Fibroblast of skin of left quadriceps (primary cell): ENCODE measurements around the gene ZMYND19.
"Not testable (repeated sequence)": the region's sequence is repeated elsewhere in the genome, so short reads cannot be mapped to it uniquely, and the experiment has no call there.

ENCODE experiments used
- DNase-seq, 2 experiments: peaks; one replicate each; pipeline ENCODE4 v3.0.0-alpha.2; 2013; ENCODE audit warnings: low read depth in 2 of 2

ZMYND19 gene

GRCh38 chr9:137614631-137615386, 24.5 kb upstream of the ZMYND19 start:
- no peak for DNase-seq

DNA sequence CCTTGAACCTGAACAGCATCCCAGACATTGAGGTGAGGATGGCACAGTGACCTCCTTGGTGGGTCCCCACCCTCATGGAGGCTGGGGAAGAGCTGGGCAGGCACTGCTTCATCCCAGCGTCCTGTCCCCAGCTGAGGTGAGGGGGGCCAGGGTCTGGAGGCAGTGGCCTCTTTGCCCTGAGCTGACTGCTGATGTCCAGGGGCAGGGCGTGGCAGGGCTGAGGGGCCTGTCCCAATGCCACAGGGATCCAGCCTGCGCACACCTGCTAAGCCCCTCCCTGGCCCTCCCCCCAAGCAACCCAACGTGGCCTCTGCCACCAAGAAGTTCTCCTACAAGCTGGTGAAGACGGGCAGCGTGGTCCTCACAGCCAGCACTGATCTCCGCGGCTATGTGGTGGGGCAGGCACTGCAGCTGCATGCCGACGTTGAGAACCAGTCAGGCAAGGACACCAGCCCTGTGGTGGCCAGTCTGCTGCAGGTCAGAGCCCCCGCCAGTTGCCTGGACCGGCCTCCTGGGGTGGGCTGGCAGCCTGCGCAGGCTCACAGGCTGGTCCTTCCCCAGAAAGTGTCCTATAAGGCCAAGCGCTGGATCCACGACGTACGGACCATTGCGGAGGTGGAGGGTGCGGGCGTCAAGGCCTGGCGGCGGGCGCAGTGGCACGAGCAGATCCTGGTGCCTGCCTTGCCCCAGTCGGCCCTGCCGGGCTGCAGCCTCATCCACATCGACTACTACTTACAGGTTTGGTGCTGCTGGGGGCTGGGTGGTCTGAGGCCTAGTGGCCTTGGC, 23.6 kb upstream of the ZMYND19 start:
- DNase-seq = no peak

- no peak for DNase-seq
These were observed 22.9 kb upstream of the ZMYND19 start for GRCh38 chr9:137613259-137613658.

DNA sequence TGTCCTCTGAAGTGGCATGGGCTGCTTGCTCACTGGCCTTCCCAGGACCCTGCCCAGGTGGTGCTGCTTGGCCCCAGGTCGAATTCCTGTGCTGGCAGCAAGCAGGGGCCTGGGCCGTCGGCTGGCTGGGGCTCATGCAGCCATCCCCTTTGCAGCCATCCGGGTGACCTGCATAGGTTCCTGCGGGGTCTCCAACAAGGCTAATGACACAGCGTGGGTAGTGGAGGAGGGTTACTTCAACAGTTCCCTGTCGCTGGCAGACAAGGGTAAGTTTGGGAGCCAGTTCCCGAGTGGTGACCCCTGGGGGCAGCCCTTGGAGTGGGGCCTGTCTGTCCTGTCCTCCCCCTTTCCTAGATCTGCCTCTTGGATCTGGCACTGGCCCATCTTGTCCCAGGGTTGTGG, 22.4 kb upstream of the ZMYND19 start:
- DNase-seq = no peak

- DNase-seq = no peak
These were observed 21.6 kb upstream of the ZMYND19 start for GRCh38 chr9:137611623-137612609.

- no peak for DNase-seq
These were observed 20.6 kb upstream of the ZMYND19 start for GRCh38 chr9:137610944-137611343.

GRCh38 chr9:137607141-137607857, 17.0 kb upstream of the ZMYND19 start:
- no peak for DNase-seq

DNA sequence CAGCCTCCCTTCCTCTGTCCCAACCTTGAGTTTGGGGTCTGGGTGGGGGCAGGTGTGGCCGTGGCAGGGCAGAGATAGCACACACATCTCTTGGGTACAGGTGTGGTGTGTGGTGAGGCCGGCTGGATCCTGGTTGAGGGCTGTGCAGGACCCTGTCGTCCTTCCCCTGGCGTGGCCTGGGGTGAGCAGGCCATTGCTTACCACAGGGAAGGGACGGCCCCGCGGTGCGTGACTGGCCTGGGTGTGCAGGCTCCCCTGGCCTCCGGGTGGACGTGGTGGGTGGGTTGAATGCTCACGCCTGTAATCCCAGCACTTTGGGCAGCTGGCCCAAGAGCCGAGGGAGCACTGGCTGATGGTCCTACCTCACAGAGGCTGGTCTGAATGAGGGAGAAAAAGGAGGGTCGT, 16.4 kb upstream of the ZMYND19 start:
- DNase-seq = no peak

DNA sequence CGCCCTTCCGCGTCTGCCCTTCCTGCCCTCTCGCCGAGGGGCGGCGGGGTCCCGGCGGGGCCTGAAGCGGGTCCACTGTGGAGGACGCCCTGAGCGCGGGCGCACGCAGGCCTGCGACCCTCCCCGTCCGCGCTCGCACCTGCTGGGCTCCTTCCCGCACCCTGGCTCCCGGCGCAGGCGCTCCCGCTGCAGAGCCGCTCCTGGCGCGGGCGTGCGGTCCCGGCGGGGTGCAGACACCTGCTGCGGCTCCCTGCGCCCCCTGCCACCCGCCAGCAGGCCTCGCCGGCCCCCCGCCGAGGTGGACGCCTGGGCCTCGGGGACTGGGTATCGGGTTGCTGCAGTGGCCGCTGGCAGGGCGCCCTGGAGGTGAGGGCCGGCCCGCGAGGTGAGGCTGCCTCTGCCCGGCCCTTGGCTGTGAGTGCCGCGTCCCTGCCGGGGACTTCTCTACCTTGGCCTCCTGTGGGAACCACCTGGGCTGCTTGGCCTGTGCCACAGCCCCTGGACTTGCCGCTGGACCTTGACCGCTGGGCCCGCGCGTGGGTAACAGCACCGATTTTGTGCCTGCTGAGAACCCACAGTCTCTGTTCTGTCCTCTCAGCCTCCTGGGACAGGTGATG, 15.8 kb upstream of the ZMYND19 start:
- DNase-seq = no peak

GRCh38 chr9:137605121-137606004, 15.1 kb upstream of the ZMYND19 start, which contains the start of gene ARRDC1:
TSS of gene ARRDC1 (plus strand) at chr9:137605686. CDS start at chr9:137605718, 32 bp downstream.
- DNase-seq = peak; percentile 72 to 75

DNA sequence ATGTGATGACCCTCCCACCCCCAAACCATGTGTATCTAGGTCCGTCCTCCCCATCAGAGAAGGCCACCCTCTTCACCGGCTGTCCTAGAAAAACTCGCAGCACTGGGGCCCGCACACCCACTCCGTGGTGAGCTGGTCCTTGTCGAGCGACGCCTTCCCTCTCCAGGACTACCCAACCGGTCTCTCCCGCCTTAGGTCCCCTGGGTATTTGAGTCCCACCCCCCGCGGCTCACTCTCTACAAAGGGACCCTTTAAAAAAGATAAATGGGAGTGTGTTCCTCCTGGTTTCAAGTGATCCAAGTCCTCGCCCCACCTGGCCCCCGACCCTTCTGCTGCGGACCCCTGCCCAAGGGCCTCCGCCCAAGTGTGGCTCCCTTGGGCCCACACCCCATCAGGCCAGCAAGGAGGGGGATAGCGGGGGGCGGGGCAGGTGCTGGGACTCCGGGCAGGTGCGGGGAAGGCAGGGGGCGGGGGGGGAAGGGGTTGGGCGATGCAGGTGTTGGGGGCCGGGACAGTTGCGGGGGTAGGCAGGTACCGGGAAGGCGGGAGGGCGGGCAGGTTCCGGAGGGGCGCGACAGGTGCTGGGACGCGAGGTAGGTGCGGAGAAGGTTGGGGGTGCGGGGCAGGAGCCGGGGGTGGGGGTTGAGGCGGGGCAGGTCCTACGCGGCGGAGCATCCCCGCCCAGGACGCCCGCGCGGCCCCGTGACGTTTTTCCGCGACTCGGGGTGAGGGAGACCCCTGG, 14.2 kb upstream of the ZMYND19 start:
- no peak for DNase-seq

DNA sequence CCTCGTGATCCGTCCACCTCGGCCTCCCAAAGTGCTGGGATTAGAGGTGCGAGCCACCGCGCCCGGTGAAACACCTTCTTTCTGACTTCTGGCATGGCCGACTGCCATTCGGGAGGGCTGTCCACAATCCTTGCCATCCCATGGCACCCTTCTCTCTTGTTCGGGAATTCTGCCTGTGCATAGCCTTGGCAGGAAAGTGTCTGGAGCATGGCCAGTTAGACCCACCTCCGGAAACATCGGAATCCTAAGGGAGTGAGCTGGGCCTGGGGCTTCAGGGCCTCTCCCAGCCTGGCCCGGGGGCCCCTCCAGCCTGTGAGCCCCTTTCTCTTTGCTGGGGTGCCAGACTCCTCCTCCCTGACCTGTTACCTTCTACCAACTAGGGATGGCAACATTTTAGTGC, 13.6 kb upstream of the ZMYND19 start:
- no peak for DNase-seq

DNA sequence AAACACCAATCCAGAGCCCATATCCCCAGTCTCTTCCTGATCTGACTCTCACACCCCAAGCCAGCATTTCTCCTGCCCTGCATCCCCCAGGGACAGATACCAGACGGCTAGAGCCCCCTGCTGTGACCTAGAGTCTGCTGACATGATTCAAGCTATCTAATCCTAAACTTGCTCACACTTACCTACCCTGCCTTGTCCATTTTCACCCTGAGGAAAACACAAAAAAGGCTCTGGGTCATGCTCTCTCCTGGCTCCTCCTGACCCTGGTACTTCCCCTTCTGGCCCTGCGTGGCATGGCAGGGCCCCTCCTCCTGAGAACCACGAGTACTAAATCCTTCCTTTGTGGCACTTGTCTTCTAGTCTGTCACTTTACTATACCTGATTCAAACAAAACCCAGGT, 12.3 kb upstream of the ZMYND19 start:
- no peak for DNase-seq

DNA sequence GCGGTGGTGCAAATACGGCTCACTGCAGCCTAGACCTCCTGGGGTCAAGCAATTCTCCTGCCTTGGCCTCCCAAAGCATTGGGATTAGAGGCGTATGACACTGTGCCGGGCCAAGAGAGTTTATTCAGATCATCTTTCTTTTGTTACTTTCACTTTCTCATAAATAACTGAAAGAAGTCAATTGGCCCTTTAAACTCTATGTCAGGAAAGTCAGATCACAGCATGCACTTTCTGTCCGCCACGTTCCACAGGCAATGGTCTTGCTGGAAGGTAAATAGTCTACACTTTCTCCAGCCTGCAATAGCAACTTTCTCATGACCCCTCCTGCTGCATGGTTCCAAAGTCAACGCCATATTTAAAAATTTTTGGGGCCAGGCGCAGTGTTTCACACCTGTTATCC, 8.6 kb upstream of the ZMYND19 start:
- DNase-seq = no peak

DNA sequence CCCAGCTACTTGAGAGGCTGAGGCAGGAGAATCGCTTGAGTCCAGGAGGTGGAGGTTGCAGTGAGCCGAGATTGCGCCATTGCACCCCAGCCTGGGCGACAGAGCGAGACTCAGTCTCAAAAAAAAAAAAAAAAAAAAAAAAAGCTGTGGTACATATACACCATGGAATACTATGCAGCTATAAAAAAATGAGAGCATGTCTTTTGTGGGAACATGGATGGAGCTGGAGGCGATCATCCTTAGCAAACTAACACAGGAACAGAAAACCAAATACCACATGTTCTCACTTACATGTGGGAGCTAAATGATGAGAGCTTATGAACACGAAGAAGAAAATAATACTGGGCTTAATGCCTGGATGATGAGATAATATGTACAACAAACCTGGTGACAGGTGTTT, 6.3 kb upstream of the ZMYND19 start:
- not testable (repeated sequence) for DNase-seq

- DNase-seq = no peak
These were observed 2.9 kb upstream of the ZMYND19 start for GRCh38 chr9:137593176-137593575.

GRCh38 chr9:137592767-137593166, 2.5 kb upstream of the ZMYND19 start:
- no peak for DNase-seq

DNA sequence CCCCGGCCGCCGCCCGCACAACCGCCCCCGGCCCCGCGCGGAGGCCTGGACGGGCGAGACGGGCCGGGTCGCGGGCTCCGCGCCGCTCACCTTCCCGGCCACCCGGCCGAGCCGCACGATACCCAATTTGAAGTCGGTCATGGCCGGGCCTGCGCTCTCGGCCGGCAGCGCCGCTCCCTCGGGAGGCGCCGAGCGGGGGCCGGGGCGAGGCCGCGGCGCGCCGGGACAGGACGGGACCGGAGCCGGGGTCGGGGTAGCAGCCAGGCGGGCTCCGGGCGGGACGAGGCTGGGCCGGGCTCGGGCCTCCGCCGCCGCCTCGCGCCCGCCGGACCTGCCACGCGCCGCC, 216 bp downstream of the ZMYND19 start:
- DNase-seq = no peak

- DNase-seq = no peak
These were observed 730 bp downstream of the ZMYND19 start for GRCh38 chr9:137589441-137590122.
